B cell (primary cell): ENCODE results near the gene MEF2C. TPM values are rescaled to one million over a fixed set of nuclear protein-coding genes. Genes with fewer than 3 reads are reported as not detected.
A peak's percentile ranks its signal among the peaks of the same experiment; 100 is the strongest.

ENCODE experiments used
- ATAC-seq: fragments of 200-7000 bp; cut with Tn5 transposase; one replicate; pipeline ENCODE4 v1.10.0; 2021; ENCODE audit warnings: low read depth, mild to moderate bottlenecking, moderate number of reproducible peaks, moderate library complexity
- CTCF ChIA-PET: fragments of 350-600 bp; sonication (Branson Sonifier 250); formaldehyde crosslinking; loops from one replicate; lab custom pipeline; 2021; ENCODE audit warnings: antibody characterized with exemption, inconsistent platforms; lab: Charles Lee
- POLR2A ChIA-PET: fragments of 350-600 bp; sonication (Branson Sonifier 250); formaldehyde crosslinking; loops from one replicate; lab custom pipeline; 2021; ENCODE audit warnings: antibody characterized with exemption; lab: Charles Lee
- DNase-seq: peaks from one replicate; pipeline ENCODE4 v3.0.0; 2013
- H2AFZ ChIP-seq: 2 replicates; pipeline ENCODE4 v1.6.1; 2012; ENCODE audit warnings: mild to moderate bottlenecking, low read depth, low read length; ENCODE audit not compliant: insufficient read depth, poor library complexity, severe bottlenecking
- H3K27ac ChIP-seq, 2 donors: 1 replicate in 1 of 2; 2 replicates in 1 of 2; pipeline ENCODE4 v1.5.1; 2012 to 2013; ENCODE audit warnings: low read length in 2 of 2, mild to moderate bottlenecking in 2 of 2, moderate library complexity in 1 of 2
- H3K27me3 ChIP-seq, 4 experiments: fragments of 200-600 bp in 1 of 4; sonication (generic) in 1 of 4; replicated peaks in 1 of 4; 1 replicate in 2 of 4; 2 replicates in 2 of 4; pipeline versions ENCODE4 v1.6.1 to v1.7.0; 2013 to 2016; ENCODE audit warnings: low read length in 3 of 4, mild to moderate bottlenecking in 2 of 4, mixed read lengths in 1 of 4, moderate library complexity in 1 of 4; ENCODE audit not compliant: insufficient read depth in 4 of 4, control insufficient read depth in 3 of 4; ENCODE audit errors: control extremely low read depth in 1 of 4
- H3K36me3 ChIP-seq, 2 experiments: replicated peaks in 1 of 2; 1 replicate in 1 of 2; 2 replicates in 1 of 2; pipeline versions ENCODE4 v1.6.1 to v1.7.1; 2013; ENCODE audit warnings: low read length in 1 of 2; ENCODE audit not compliant: insufficient read depth in 2 of 2, control insufficient read depth in 1 of 2; ENCODE audit errors: control extremely low read depth in 1 of 2, extremely low read depth in 1 of 2
- H3K4me1 ChIP-seq, 2 donors: fragments of 200-600 bp in 1 of 2; sonication (generic) in 1 of 2; 1 replicate in 1 of 2; 2 replicates in 1 of 2; pipeline versions ENCODE4 v1.5.1 to v1.6.1; 2013 to 2017; ENCODE audit warnings: low read length in 2 of 2; ENCODE audit not compliant: control insufficient read depth in 2 of 2, insufficient read depth in 2 of 2
- H3K4me2 ChIP-seq: replicated peaks from 2 replicates; pipeline ENCODE3; 2012; ENCODE audit warnings: mild to moderate bottlenecking, low read depth, low read length; ENCODE audit not compliant: poor library complexity, severe bottlenecking
- H3K4me3 ChIP-seq, 5 experiments: fragments of 200-600 bp in 1 of 5; sonication (generic) in 1 of 5; 1 replicate in 3 of 5; 2 replicates in 2 of 5; pipeline versions ENCODE4 v1.5.1 to v1.7.0; 2011 to 2016; ENCODE audit warnings: low read length in 4 of 5, mild to moderate bottlenecking in 4 of 5, low read depth in 2 of 5, control low read depth in 1 of 5, moderate library complexity in 1 of 5; ENCODE audit not compliant: insufficient read depth in 1 of 5; ENCODE audit errors: control extremely low read depth in 1 of 5, extremely low read depth in 1 of 5
- H3K79me2 ChIP-seq: fragments of 200-600 bp; sonication (generic); one replicate; pipeline ENCODE4 v1.6.0; 2016; ENCODE audit warnings: low read length; ENCODE audit not compliant: control insufficient read depth, insufficient read depth
- H3K9ac ChIP-seq: fragments of 200-600 bp; sonication (generic); 2 replicates; pipeline ENCODE4 v1.6.1; 2017; ENCODE audit warnings: mild to moderate bottlenecking, low read length, moderate library complexity
- H3K9me3 ChIP-seq, 3 donors: one replicate each; pipeline versions ENCODE4 v1.6.1 to v1.7.1; 2013; ENCODE audit warnings: low read length in 2 of 3; ENCODE audit not compliant: control insufficient read depth in 2 of 3, insufficient read depth in 1 of 3; ENCODE audit errors: control extremely low read depth in 1 of 3
- H4K20me1 ChIP-seq: 2 replicates; pipeline ENCODE4 v1.6.0; 2012; ENCODE audit warnings: mild to moderate bottlenecking, low read length; ENCODE audit not compliant: insufficient read depth, control insufficient read depth, poor library complexity, severe bottlenecking
- H3K27ac Mint-ChIP-seq: one replicate; pipeline ENCODE4 v1.8.0; 2021; ENCODE audit warnings: mixed read lengths
- H3K27me3 Mint-ChIP-seq: one replicate; pipeline ENCODE4 v1.8.0; 2021; ENCODE audit warnings: mixed read lengths
- H3K4me1 Mint-ChIP-seq: one replicate; pipeline ENCODE4 v1.8.0; 2021; ENCODE audit warnings: mixed read lengths
- H3K4me3 Mint-ChIP-seq: one replicate; pipeline ENCODE4 v1.8.0; 2021; ENCODE audit warnings: mixed read lengths
- H3K9me3 Mint-ChIP-seq: one replicate; pipeline ENCODE4 v1.8.0; 2022; ENCODE audit warnings: mixed read lengths; ENCODE audit not compliant: insufficient read depth
- EZH2 ChIP-seq: IDR thresholded peaks from 2 replicates; pipeline ENCODE4 v1.6.1; 2012; ENCODE audit warnings: borderline replicate concordance, low read depth, mild to moderate bottlenecking, moderate library complexity, low read length; ENCODE audit not compliant: insufficient read depth, poor library complexity, severe bottlenecking
- WGBS: methylation state at CpG from one replicate; pipeline ENCODE4 v1.1.5; 2013; ENCODE audit warnings: missing lambda C conversion rate; ENCODE audit not compliant: insufficient coverage; 5-methylcytosine and 5-hydroxymethylcytosine counted together
- intact Hi-C: fragments of 100-400 bp; cut with micrococcal nuclease; formaldehyde crosslinking; loops from one replicate; pipeline ENCODE4 v1.10.0; 2022
- polyA plus RNA-seq: library from polyadenylated mRNA; depleted of rRNA; stranded (reverse); fragments of >200 nt; gene quantifications from 2 replicates; pipeline ENCODE4 v1.2.3, GENCODE V29; 2012
- total RNA-seq, 2 donors: library from RNA; stranded (reverse); fragments of 120-200 nt in 1 of 2; gene quantifications; 1 replicate in 1 of 2; 2 replicates in 1 of 2; pipeline versions ENCODE4 v1.2.3 to v1.2.4, GENCODE V29; 2013 to 2022
- TF ChIP-seq, protein P1 (sequence below): fragments of 200-600 bp; IDR thresholded peaks from one replicate; pipeline ENCODE4 v1.8.0; 2022; ENCODE audit warnings: antibody characterized with exemption, mild to moderate bottlenecking

MEF2C gene
- total and polyA plus RNA-seq, 2 donors (not counting 1 experiment from before 2014, with no cell fraction given) = 97.4 to 354 TPM

DNA sequence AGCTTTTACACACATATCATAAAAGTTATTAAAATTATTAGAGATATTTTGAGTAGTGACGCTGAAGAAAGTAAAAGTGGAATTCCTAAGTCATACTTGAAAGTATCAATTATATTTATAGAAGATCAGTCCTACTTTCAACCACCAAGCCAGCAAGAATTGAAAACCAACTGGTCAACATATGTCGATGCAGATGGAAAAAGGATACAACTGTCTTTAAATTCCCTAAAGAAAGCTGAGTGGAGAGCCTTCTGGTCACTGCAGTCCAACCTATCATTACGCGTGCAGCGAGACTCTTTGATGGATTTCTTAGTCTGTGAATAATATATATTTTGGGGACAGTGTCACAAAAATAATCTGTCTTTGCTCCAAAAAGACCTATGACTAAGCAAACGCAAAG lies 15.3 kb downstream of the MEF2C start:
- Histone ChIP-seq H3K9me3 (peaks cover 0 to 5% (median 0%) of the 10 kb centered on the region in 3 donors), H3K27me3 (no peaks in the 10 kb centered on the region), H2AFZ (no peak overlapping the region), H3K36me3 (peaks cover 14 to 43% of the 10 kb centered on the region in 2 experiments), H3K4me3 (no peak overlapping the region), H4K20me1 (peaks cover 37% of the 10 kb centered on the region), H3K9ac (no peak overlapping the region), H3K79me2 (peaks cover 95% of the 10 kb centered on the region), H3K4me2 (no peak overlapping the region), H3K4me1 (peaks cover 1 to 20% of the 10 kb centered on the region in 2 donors), H3K27ac (peak overlapping the region in 1 of 2 donors; percentile 69)
- POLR2A ChIA-PET = no interaction called here
- no peak overlapping the region for H3K4me3 Mint-ChIP-seq
- ATAC-seq (no peak), DNase-seq (no peak)
- no peak for TF ChIP-seq EZH2
- TF ChIP-seq, protein P1, sequence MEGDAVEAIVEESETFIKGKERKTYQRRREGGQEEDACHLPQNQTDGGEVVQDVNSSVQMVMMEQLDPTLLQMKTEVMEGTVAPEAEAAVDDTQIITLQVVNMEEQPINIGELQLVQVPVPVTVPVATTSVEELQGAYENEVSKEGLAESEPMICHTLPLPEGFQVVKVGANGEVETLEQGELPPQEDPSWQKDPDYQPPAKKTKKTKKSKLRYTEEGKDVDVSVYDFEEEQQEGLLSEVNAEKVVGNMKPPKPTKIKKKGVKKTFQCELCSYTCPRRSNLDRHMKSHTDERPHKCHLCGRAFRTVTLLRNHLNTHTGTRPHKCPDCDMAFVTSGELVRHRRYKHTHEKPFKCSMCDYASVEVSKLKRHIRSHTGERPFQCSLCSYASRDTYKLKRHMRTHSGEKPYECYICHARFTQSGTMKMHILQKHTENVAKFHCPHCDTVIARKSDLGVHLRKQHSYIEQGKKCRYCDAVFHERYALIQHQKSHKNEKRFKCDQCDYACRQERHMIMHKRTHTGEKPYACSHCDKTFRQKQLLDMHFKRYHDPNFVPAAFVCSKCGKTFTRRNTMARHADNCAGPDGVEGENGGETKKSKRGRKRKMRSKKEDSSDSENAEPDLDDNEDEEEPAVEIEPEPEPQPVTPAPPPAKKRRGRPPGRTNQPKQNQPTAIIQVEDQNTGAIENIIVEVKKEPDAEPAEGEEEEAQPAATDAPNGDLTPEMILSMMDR = no peak
- H3K9me3 Mint-ChIP-seq = no peaks in the 10 kb centered on the region
- H3K27me3 Mint-ChIP-seq = no peaks in the 10 kb centered on the region
- H3K27ac Mint-ChIP-seq = peak overlapping the region; percentile 7
- H3K4me1 Mint-ChIP-seq = peaks cover 50% of the 10 kb centered on the region
- CTCF ChIA-PET = interaction anchor here (0.6 to 3.0 kb wide), 2 partner anchors 15 to 38 kb away, joined by 3 to 9 read pairs; partner anchors contain the start of gene MEF2C
- WGBS = no CpG with 5 or more reads among the region's 6 CpGs
- intact Hi-C loops = no loop called here

DNA sequence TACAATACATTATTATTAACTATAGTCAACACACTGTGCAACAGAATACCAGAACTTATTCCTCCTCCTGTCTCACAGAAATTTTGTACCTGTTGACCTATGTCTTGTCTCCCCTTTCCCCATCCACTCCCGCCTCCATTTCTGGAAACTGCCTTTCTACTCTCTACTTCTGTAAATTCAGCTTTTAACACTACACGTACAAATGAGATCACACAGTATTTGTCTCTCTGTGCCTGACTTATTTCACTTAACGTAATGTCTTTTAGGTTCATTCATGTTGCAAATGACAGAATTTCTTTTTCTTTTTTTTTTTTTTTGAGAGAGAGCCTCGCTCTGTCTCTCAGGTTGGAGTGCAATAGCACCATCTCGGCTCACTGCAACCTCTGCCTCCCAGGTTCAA lies 19.5 kb downstream of the MEF2C start:
- ATAC-seq = no peak
- ChIA-PET CTCF (interaction anchor here (1.1 kb wide), 1 partner anchor 10 kb away, joined by 4 read pairs; no protein-coding TSS in a partner anchor), POLR2A (no interaction called here)
- Histone ChIP-seq H3K79me2 (peaks cover 98% of the 10 kb centered on the region), H3K4me3 (no peak overlapping the region), H3K27me3 (no peaks in the 10 kb centered on the region), H3K4me1 (peaks cover 0 to 4% of the 10 kb centered on the region in 2 donors), H3K36me3 (peaks cover 25 to 65% of the 10 kb centered on the region in 2 experiments), H2AFZ (no peak overlapping the region), H3K9ac (no peak overlapping the region), H3K9me3 (peaks cover 0 to 5% (median 0%) of the 10 kb centered on the region in 3 donors), H4K20me1 (peaks cover 21% of the 10 kb centered on the region), H3K27ac (peak overlapping the region in 1 of 2 donors; percentile 50), H3K4me2 (no peak overlapping the region)
- 91% methylated on average over 4 of the region's 5 CpGs for WGBS
- Mint-ChIP-seq H3K27me3 (no peaks in the 10 kb centered on the region), H3K4me3 (no peak overlapping the region), H3K4me1 (peaks cover 45% of the 10 kb centered on the region), H3K27ac (peak overlapping the region; percentile 7), H3K9me3 (no peaks in the 10 kb centered on the region)
- DNase-seq = no peak
- intact Hi-C loops = loop anchor here (2.0 kb wide), 1 partner anchor 19 kb away; no protein-coding TSS in a partner anchor
- no peak for TF ChIP-seq EZH2
- TF ChIP-seq, protein P1 = no peak
